ENCODE data around the gene RETN. TPM values are rescaled to one million over a fixed set of nuclear protein-coding genes. Genes with fewer than 3 reads are reported as not detected.

RETN gene
- total RNA-seq, 4 donors from 2014 or later: not detected

DNA sequence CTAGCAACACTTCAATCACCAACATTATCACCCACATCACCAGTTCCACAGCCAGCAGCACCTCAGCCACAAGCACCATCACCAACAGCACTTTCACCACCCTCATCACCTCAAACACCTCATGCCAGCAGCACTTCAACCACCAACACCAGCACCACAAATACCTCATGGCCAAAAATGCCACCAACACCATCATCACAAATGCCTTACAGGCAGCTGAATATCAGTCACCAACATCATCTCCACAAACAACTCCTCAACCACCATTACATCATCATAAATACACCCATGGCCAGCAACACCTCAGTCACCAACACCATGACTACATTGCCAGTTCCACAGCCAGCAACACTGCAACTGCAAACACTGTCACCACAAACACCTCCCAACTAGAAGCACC lies 22.6 kb downstream of the RETN start:
- no peak overlapping the region for H3K4me3 ChIP-seq
- H3K4me1 ChIP-seq: no peaks in the 10 kb centered on the region
- peaks cover 64% of the 10 kb centered on the region for H3K27me3 ChIP-seq
- no peaks in the 10 kb centered on the region for H3K9me3 ChIP-seq
- no peak for TF ChIP-seq POLR2AphosphoS5 (IDR thresholded peaks at IDR 0.05)
- TF ChIP-seq, protein P1, sequence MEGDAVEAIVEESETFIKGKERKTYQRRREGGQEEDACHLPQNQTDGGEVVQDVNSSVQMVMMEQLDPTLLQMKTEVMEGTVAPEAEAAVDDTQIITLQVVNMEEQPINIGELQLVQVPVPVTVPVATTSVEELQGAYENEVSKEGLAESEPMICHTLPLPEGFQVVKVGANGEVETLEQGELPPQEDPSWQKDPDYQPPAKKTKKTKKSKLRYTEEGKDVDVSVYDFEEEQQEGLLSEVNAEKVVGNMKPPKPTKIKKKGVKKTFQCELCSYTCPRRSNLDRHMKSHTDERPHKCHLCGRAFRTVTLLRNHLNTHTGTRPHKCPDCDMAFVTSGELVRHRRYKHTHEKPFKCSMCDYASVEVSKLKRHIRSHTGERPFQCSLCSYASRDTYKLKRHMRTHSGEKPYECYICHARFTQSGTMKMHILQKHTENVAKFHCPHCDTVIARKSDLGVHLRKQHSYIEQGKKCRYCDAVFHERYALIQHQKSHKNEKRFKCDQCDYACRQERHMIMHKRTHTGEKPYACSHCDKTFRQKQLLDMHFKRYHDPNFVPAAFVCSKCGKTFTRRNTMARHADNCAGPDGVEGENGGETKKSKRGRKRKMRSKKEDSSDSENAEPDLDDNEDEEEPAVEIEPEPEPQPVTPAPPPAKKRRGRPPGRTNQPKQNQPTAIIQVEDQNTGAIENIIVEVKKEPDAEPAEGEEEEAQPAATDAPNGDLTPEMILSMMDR (IDR thresholded peaks at IDR 0.05): no peak
- TF ChIP-seq EP300 (IDR thresholded peaks at IDR 0.05): no peak
- TF ChIP-seq POLR2A (IDR thresholded peaks at IDR 0.05): no peak
- H3K36me3 ChIP-seq: no peaks in the 10 kb centered on the region
- no peak for ATAC-seq
- no peak overlapping the region for H3K27ac ChIP-seq

DNA sequence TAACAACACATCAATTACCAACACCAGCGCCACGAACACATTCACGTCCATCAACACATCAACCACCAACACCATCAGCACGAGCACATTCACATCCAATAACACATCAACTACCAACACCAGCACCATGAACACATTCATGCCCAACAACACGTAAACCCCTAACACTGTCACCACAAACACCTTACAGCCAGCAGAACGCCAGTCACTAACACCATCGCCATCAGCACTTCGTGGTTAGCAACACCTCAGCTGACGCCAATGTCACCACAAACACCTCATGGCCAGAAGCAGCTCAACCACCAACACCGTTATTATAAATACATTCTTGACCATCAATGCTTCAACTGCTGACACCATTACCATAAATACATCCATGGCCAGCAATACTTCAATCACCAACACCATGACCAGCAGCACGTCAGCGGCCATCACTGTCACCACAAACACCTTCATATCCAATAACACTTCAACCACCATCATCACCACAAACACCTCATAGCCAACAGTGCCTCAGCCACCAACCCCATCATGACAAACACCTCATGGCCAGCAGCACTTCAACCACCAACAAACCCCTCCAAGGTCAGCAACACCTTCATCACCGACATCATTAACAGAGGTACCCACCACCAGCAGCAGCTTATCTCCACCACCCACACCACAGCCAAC lies 23.7 kb downstream of the RETN start:
- WGBS, 2 donors (ENCODE audit: low coverage in 1 of 2): 72 to 95% methylated on average over 11 to 13 of the region's 13 CpGs

DNA sequence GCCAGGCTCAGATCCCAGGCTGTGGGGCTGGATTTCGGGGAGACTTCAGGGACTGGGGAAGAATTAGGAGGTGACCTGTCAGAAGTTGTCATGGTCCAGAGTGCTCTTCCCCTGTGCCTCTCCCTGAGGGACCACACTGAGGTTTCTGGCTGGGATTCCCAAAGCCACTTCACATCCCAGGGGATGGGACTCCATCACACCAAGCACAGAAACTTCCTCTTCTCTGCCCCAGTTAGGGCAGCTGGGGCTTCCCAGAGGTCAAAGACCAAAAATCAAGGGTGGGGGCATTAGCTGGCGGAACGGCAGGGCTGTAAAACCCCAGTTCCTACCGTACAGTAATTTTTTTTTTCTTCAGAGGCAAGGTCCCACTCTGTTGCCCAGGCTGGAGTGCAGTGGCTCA lies 25.6 kb downstream of the RETN start:
- Histone ChIP-seq H3K9me3 (no peaks in the 10 kb centered on the region), H3K4me1 (no peaks in the 10 kb centered on the region), H3K36me3 (no peaks in the 10 kb centered on the region), H3K27me3 (peaks cover 87% of the 10 kb centered on the region), H3K4me3 (no peak overlapping the region), H3K27ac (no peak overlapping the region)
- no peak for TF ChIP-seq POLR2A (IDR thresholded peaks at IDR 0.05)
- no peak for TF ChIP-seq EP300 (IDR thresholded peaks at IDR 0.05)
- TF ChIP-seq, protein P1 (IDR thresholded peaks at IDR 0.05): no peak
- TF ChIP-seq POLR2AphosphoS5 (IDR thresholded peaks at IDR 0.05): no peak
- ATAC-seq: no peak
- 37 to 58% methylated on average over 3 of the region's 4 CpGs for WGBS, 2 donors (ENCODE audit: low coverage in 1 of 2)

More for the DNA sequence above, 23.7 kb downstream of the RETN start:
- no peak overlapping the region for H3K27ac ChIP-seq
- TF ChIP-seq POLR2AphosphoS5 (IDR thresholded peaks at IDR 0.05) (no peak), POLR2A (IDR thresholded peaks at IDR 0.05) (no peak), EP300 (IDR thresholded peaks at IDR 0.05) (no peak)
- TF ChIP-seq, protein P1 (IDR thresholded peaks at IDR 0.05): no peak
- peaks cover 74% of the 10 kb centered on the region for H3K27me3 ChIP-seq
- H3K9me3 ChIP-seq: no peaks in the 10 kb centered on the region
- no peak overlapping the region for H3K4me3 ChIP-seq
- H3K4me1 ChIP-seq: no peaks in the 10 kb centered on the region
- no peaks in the 10 kb centered on the region for H3K36me3 ChIP-seq
- no peak for ATAC-seq

DNA sequence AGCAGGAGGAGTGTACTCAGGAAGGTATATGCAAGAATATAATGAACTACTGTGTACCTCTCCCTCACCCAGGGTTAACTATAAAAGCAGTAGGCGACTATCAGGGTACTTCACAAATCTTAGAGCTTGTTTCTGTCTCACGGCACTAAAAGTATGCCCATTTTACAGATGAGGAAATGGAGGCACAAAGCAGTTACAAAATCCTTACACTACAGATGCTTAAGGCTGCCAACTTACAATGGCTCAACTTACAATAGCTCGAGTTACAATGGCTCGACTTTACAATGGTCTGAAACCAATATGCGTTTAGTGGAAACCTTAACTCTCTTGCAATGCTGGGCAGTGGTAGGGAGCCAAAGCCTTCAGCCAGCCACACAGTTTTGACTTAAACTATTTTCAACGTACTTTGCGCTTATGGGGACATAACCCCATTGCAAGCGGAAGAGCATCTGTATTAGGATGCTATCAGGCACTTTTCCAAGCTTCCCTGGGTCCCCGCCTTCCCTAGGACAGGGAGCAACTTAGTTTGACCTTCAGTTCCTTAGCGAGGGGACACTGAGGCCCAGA lies 29.0 kb downstream of the RETN start:
- no peak overlapping the region for H3K4me3 ChIP-seq
- ATAC-seq: no peak
- no peak overlapping the region for H3K27ac ChIP-seq
- no peaks in the 10 kb centered on the region for H3K9me3 ChIP-seq
- peaks cover 88% of the 10 kb centered on the region for H3K27me3 ChIP-seq
- no peaks in the 10 kb centered on the region for H3K36me3 ChIP-seq
- H3K4me1 ChIP-seq: no peaks in the 10 kb centered on the region
- 75 to 81% methylated on average over 7 to 8 of the region's 10 CpGs for WGBS, 2 donors (ENCODE audit: low coverage in 1 of 2)
- TF ChIP-seq, protein P1 (IDR thresholded peaks at IDR 0.05): no peak
- TF ChIP-seq POLR2AphosphoS5 (IDR thresholded peaks at IDR 0.05) (no peak), POLR2A (IDR thresholded peaks at IDR 0.05) (no peak), EP300 (IDR thresholded peaks at IDR 0.05) (no peak)

DNA sequence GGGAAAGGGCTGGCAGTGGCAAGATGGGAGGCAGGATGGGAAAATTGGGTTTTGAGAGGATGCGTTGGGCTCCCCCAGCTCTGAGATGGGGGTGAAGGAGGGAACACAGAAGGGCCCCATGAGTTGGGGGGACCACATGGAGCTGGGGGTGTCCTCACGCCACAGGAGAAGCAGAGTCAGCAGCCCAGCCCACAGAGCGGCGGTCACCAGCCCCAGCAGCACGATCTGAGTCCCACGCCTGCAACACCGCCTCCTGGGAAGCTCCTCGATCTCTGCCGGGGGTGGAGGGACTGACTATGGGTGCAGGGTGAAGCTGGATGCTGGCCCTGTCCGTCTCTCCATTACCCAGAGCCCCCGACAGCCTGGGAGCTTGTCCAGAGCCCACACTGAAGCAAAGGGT lies 29.7 kb downstream of the RETN start:
- Histone ChIP-seq H3K9me3 (no peaks in the 10 kb centered on the region), H3K4me3 (no peak overlapping the region), H3K27me3 (peaks cover 86% of the 10 kb centered on the region), H3K27ac (no peak overlapping the region), H3K4me1 (no peaks in the 10 kb centered on the region), H3K36me3 (no peaks in the 10 kb centered on the region)
- 23% methylated on average over 4 of the region's 11 CpGs; no CpG with 5 or more reads in 1 of the 2 donors for WGBS, 2 donors (ENCODE audit: low coverage in 1 of 2)
- TF ChIP-seq, protein P1 (IDR thresholded peaks at IDR 0.05): no peak
- no peak for TF ChIP-seq EP300 (IDR thresholded peaks at IDR 0.05)
- no peak for TF ChIP-seq POLR2AphosphoS5 (IDR thresholded peaks at IDR 0.05)
- TF ChIP-seq POLR2A (IDR thresholded peaks at IDR 0.05): no peak
- no peak for ATAC-seq

Measured in gastroesophageal sphincter (tissue), 4 donors.